CD4-positive, alpha-beta T cell (primary cell): ENCODE results near the gene IQCE. TPM values are rescaled to one million over a fixed set of nuclear protein-coding genes. Genes with fewer than 3 reads are reported as not detected.

Experiments used
- ATAC-seq: fragments of 200-7000 bp; cut with Tn5 transposase; one replicate; pipeline ENCODE4 v1.10.0; 2022; ENCODE audit warnings: mild to moderate bottlenecking; ENCODE audit not compliant: poor library complexity
- CTCF ChIA-PET: fragments of 350-600 bp; sonication (Branson Sonifier 250); formaldehyde crosslinking; loops from one replicate; lab custom pipeline; 2021; ENCODE audit warnings: antibody characterized with exemption, inconsistent platforms; lab: Charles Lee
- POLR2A ChIA-PET: fragments of 350-600 bp; sonication (Branson Sonifier 250); formaldehyde crosslinking; loops from one replicate; lab custom pipeline; 2021; ENCODE audit warnings: antibody characterized with exemption, inconsistent platforms; lab: Charles Lee
- DNase-seq, 14 experiments: peaks; one replicate each; pipeline ENCODE4 v3.0.0-alpha.2; 2013 to 2020; ENCODE audit warnings: mixed read lengths in 2 of 14
- H3K27ac ChIP-seq, 2 donors: one replicate each; pipeline versions ENCODE4 v1.5.1 to v1.7.0; 2013; ENCODE audit warnings: low read length in 2 of 2, low read depth in 1 of 2, mild to moderate bottlenecking in 1 of 2
- H3K27me3 ChIP-seq, 2 experiments: 1 replicate in 1 of 2; 2 replicates in 1 of 2; pipeline versions ENCODE4 v1.6.1 to v1.7.0; 2013; ENCODE audit warnings: low read length in 2 of 2, control low read depth in 1 of 2, mild to moderate bottlenecking in 1 of 2, moderate library complexity in 1 of 2; ENCODE audit not compliant: insufficient read depth in 2 of 2, control insufficient read depth in 1 of 2
- H3K36me3 ChIP-seq: one replicate; pipeline ENCODE4 v1.6.1; 2013; ENCODE audit warnings: low read length, control low read depth; ENCODE audit not compliant: insufficient read depth
- H3K4me1 ChIP-seq: one replicate; pipeline ENCODE4 v1.6.1; 2013; ENCODE audit warnings: low read length, control low read depth; ENCODE audit not compliant: insufficient read depth
- H3K4me3 ChIP-seq: one replicate; pipeline ENCODE4 v1.5.1; 2013; ENCODE audit warnings: mild to moderate bottlenecking, low read length, moderate library complexity
- H3K9me3 ChIP-seq, 2 experiments: 1 replicate in 1 of 2; 2 replicates in 1 of 2; pipeline versions ENCODE4 v1.6.1 to v1.7.0; 2013; ENCODE audit warnings: low read length in 2 of 2, mild to moderate bottlenecking in 2 of 2, control low read depth in 1 of 2, moderate library complexity in 1 of 2; ENCODE audit not compliant: control insufficient read depth in 1 of 2, insufficient read depth in 1 of 2
- H3K27ac Mint-ChIP-seq: one replicate; pipeline ENCODE4 v1.8.0; 2020; ENCODE audit warnings: mixed read lengths
- H3K27me3 Mint-ChIP-seq: one replicate; pipeline ENCODE4 v1.8.0; 2021; ENCODE audit warnings: mixed read lengths
- H3K36me3 Mint-ChIP-seq: one replicate; pipeline ENCODE4 v1.8.0; 2021; ENCODE audit warnings: low read depth, mixed read lengths
- H3K4me1 Mint-ChIP-seq: one replicate; pipeline ENCODE4 v1.8.0; 2021; ENCODE audit warnings: low read depth, mixed read lengths
- H3K4me3 Mint-ChIP-seq: one replicate; pipeline ENCODE4 v1.8.0; 2020; ENCODE audit warnings: mild to moderate bottlenecking, mixed read lengths
- H3K9me3 Mint-ChIP-seq: one replicate; pipeline ENCODE4 v1.8.0; 2020; ENCODE audit warnings: mixed read lengths
- intact Hi-C, 2 experiments: fragments of 100-400 bp; cut with DNase I in 1 of 2; cut with micrococcal nuclease in 1 of 2; formaldehyde crosslinking; loops; one replicate each; pipeline versions ENCODE4 v1.15.1 to v1.9.0; 2023 to 2025; cut with DNase I, micrococcal nuclease
- total RNA-seq, 174 experiments: library from RNA in 2 of 174; stranded (reverse) in 2 of 174; gene quantifications; one replicate each; pipeline ENCODE4 v1.2.3 and lab custom pipeline; 2021 to 2026
- TF ChIP-seq, protein P1 (sequence below): fragments of 200-600 bp; IDR thresholded peaks from one replicate; pipeline ENCODE4 v1.8.0; 2022; ENCODE audit warnings: antibody characterized with exemption, mild to moderate bottlenecking

Gene IQCE
- total RNA-seq, 2 experiments from 2014 or later = 4.3 to 5.6 TPM

DNA sequence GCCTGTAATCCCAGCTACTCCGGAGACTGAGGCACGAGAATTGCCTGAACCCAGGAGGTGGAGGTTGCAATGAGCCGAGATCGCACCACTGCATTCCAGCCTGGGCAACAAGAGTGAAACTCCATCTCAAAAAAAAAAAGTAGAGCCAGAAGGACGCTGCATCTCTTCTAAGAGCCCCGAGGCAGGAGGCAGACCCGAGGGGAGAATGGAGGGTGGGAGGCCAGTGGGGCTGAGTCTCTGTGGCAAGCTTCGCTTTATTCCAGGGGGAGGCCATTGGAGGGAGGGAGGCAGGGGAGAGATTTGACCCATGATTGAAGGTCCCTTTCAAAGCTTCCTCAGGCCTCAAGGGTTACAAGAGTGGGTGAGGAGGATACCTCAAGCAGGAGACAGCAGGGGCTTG lies 91.7 kb downstream of the IQCE start:
- H3K4me1 Mint-ChIP-seq = peaks cover 3% of the 10 kb centered on the region
- Histone ChIP-seq H3K36me3 (no peaks in the 10 kb centered on the region), H3K27me3 (no peaks in the 10 kb centered on the region), H3K4me3 (no peak overlapping the region), H3K9me3 (no peaks in the 10 kb centered on the region), H3K4me1 (peaks cover 4% of the 10 kb centered on the region), H3K27ac (no peak overlapping the region)
- ChIA-PET POLR2A (no interaction called here), CTCF (no interaction called here)
- TF ChIP-seq, protein P1, sequence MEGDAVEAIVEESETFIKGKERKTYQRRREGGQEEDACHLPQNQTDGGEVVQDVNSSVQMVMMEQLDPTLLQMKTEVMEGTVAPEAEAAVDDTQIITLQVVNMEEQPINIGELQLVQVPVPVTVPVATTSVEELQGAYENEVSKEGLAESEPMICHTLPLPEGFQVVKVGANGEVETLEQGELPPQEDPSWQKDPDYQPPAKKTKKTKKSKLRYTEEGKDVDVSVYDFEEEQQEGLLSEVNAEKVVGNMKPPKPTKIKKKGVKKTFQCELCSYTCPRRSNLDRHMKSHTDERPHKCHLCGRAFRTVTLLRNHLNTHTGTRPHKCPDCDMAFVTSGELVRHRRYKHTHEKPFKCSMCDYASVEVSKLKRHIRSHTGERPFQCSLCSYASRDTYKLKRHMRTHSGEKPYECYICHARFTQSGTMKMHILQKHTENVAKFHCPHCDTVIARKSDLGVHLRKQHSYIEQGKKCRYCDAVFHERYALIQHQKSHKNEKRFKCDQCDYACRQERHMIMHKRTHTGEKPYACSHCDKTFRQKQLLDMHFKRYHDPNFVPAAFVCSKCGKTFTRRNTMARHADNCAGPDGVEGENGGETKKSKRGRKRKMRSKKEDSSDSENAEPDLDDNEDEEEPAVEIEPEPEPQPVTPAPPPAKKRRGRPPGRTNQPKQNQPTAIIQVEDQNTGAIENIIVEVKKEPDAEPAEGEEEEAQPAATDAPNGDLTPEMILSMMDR = no peak
- no peaks in the 10 kb centered on the region for H3K9me3 Mint-ChIP-seq
- H3K4me3 Mint-ChIP-seq = no peak overlapping the region
- no peak for DNase-seq
- no peak overlapping the region for H3K27ac Mint-ChIP-seq
- H3K36me3 Mint-ChIP-seq = no peaks in the 10 kb centered on the region
- intact Hi-C loops = no loop called here
- ATAC-seq = no peak
- no peaks in the 10 kb centered on the region for H3K27me3 Mint-ChIP-seq

DNA sequence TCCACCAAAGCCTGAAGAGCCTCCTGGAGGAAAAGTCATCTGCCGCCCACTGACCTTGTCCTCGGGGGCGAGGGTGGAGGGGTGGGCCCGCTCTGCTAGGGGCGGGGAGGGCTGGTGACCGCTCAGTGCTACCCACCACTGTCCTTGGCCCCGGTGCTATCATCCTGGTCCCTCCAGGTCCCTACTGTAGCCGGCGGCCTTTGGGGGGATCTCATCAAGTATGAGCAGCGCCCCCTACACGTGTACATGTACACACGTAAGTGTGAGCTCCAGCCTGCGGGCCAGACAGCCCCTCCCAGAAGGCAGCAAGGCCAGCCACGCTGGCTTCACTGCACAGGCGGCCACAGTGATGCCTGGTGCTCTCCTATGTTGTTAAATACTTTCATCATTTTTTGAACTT lies 92.6 kb downstream of the IQCE start:
- Histone ChIP-seq H3K4me1 (no peaks in the 10 kb centered on the region), H3K27me3 (no peaks in the 10 kb centered on the region), H3K36me3 (no peaks in the 10 kb centered on the region), H3K27ac (no peak overlapping the region), H3K9me3 (no peaks in the 10 kb centered on the region), H3K4me3 (no peak overlapping the region)
- H3K4me1 Mint-ChIP-seq = no peaks in the 10 kb centered on the region
- no peaks in the 10 kb centered on the region for H3K36me3 Mint-ChIP-seq
- H3K9me3 Mint-ChIP-seq = no peaks in the 10 kb centered on the region
- ChIA-PET POLR2A (no interaction called here), CTCF (no interaction called here)
- DNase-seq = no peak
- no peak overlapping the region for H3K27ac Mint-ChIP-seq
- intact Hi-C loops = no loop called here
- H3K4me3 Mint-ChIP-seq = no peak overlapping the region
- H3K27me3 Mint-ChIP-seq = no peaks in the 10 kb centered on the region
- TF ChIP-seq, protein P1 = no peak
- ATAC-seq = no peak

DNA sequence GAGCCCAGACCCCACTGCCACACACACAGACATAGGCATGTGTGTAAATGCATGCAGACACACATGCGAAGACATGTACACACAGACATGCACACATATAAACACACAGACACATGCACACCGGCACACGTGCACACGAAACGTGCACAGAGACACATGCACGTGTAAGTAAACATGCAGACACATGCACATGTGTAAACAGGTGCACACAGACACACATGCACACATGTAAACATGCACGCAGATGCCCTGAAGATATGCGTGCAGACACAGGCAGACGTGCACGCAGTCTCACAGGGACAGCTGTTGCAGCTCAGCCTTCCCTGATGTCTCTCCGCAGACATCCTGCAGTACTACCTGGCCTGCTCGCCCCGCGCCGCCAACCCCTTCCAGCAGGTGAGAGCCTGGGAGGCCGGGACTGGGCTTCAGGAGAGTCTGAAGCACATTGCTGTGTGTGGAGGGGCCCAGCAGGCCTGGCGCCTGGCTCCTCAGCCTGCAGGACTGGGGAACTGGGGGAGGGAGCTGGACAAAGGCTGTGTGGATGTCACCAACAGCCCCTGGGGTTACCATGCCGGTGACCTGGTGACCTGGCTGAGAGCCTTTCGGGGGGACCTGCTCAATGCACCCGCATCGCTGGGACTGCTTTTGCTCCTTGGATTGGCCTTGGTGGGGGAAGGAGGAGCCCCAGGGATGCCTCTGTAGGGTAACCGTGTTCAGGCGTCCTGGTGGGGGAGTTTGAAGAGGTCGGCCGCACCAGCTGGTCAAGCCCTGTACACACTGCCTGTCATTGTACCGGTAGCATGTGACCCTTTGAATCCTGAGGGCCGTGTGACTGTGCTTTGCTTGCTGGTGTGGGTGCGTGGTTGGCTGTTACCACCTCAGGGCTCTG lies 93.3 kb downstream of the IQCE start:
- no peak overlapping the region for H3K4me3 ChIP-seq
- Mint-ChIP-seq H3K4me3 (no peak overlapping the region), H3K36me3 (peaks cover 1% of the 10 kb centered on the region)

More for the DNA sequence above, 93.3 kb downstream of the IQCE start:
- H3K27ac ChIP-seq = no peak overlapping the region
- intact Hi-C loops = no loop called here
- ChIA-PET POLR2A (no interaction called here), CTCF (no interaction called here)
- H3K27me3 ChIP-seq = no peaks in the 10 kb centered on the region
- TF ChIP-seq, protein P1 = no peak
- H3K9me3 ChIP-seq = no peaks in the 10 kb centered on the region
- Mint-ChIP-seq H3K4me1 (no peaks in the 10 kb centered on the region), H3K9me3 (no peaks in the 10 kb centered on the region), H3K27ac (no peak overlapping the region), H3K27me3 (no peaks in the 10 kb centered on the region)
- DNase-seq (no peak), ATAC-seq (no peak)
- H3K4me1 ChIP-seq = no peaks in the 10 kb centered on the region
- H3K36me3 ChIP-seq = no peaks in the 10 kb centered on the region
